H1 (cell line): ENCODE measurements around the gene KCTD16. TPM values are rescaled to one million over a fixed set of nuclear protein-coding genes. Genes with fewer than 3 reads are reported as not detected.

ENCODE experiments used
- CTCF ChIA-PET: fragments of 300-600 bp; sonication (Branson Sonifier 250); formaldehyde crosslinking; loops from one replicate; lab custom pipeline; 2021; ENCODE audit not compliant: partially characterized antibody; lab: Charles Lee
- POLR2A ChIA-PET: fragments of 300-600 bp; sonication (Branson Sonifier 250); formaldehyde crosslinking; loops from one replicate; lab custom pipeline; 2021; ENCODE audit warnings: inconsistent platforms; ENCODE audit not compliant: partially characterized antibody; lab: Charles Lee
- DNase-seq, 2 experiments: peaks; one replicate each; pipeline versions ENCODE4 v3.0.0 to v3.0.0-alpha.2; 2010 to 2022; ENCODE audit warnings: low spot score in 2 of 2, low read depth in 1 of 2, mixed read lengths in 1 of 2
- FAIRE-seq: peaks from 2 replicates; lab custom pipeline; 2011; peaks lifted over from hg19 to GRCh38; lab: Jason Lieb, UNC
- H2AFZ ChIP-seq: 2 replicates; pipeline ENCODE4 v1.8.1; 2012; ENCODE audit warnings: low read length, inconsistent platforms
- H2AK5ac ChIP-seq: 2 replicates; pipeline ENCODE4 v1.6.1; 2013; ENCODE audit warnings: low read depth, low read length
- H2BK120ac ChIP-seq: replicated peaks from 2 replicates; pipeline ENCODE3; 2013; ENCODE audit warnings: low read depth, low read length, inconsistent platforms
- H2BK12ac ChIP-seq: 2 replicates; pipeline ENCODE4 v1.6.1; 2013; ENCODE audit warnings: low read depth, low read length
- H2BK15ac ChIP-seq: 2 replicates; pipeline ENCODE4 v1.6.1; 2013; ENCODE audit warnings: low read length
- H2BK20ac ChIP-seq: 2 replicates; pipeline ENCODE4 v1.6.1; 2013; ENCODE audit warnings: low read length
- H2BK5ac ChIP-seq: 2 replicates; pipeline ENCODE4 v1.6.1; 2013; ENCODE audit warnings: low read depth, low read length
- H3K14ac ChIP-seq: 2 replicates; pipeline ENCODE4 v1.6.1; 2013; ENCODE audit warnings: inconsistent platforms; ENCODE audit not compliant: insufficient read length
- H3K18ac ChIP-seq: 2 replicates; pipeline ENCODE4 v1.6.1; 2013; ENCODE audit warnings: low read length; ENCODE audit errors: extremely low read depth
- H3K23ac ChIP-seq: 2 replicates; pipeline ENCODE4 v1.6.1; 2013; ENCODE audit warnings: inconsistent platforms; ENCODE audit not compliant: insufficient read length
- H3K23me2 ChIP-seq: 2 replicates; pipeline ENCODE4 v1.6.1; 2013; ENCODE audit warnings: low read depth, low read length
- H3K27ac ChIP-seq: 2 replicates; pipeline ENCODE4 v1.6.1; 2011; ENCODE audit warnings: low read depth, low read length, inconsistent platforms
- H3K27me3 ChIP-seq, 4 experiments: replicated peaks in 1 of 4; 1 replicate in 1 of 4; 2 replicates in 3 of 4; pipeline versions ENCODE4 v1.6.1 to v1.8.1; 2011 to 2013; ENCODE audit warnings: low read length in 3 of 4, mild to moderate bottlenecking in 3 of 4, inconsistent platforms in 2 of 4, mixed read lengths in 2 of 4, moderate library complexity in 1 of 4; ENCODE audit not compliant: control insufficient read depth in 3 of 4, insufficient read depth in 3 of 4; ENCODE audit errors: extremely low read depth in 1 of 4
- H3K36me3 ChIP-seq, 4 experiments: 2 replicates each; pipeline versions ENCODE4 v1.6.1 to v1.8.1; 2011 to 2013; ENCODE audit warnings: mild to moderate bottlenecking in 4 of 4, low read length in 3 of 4, moderate library complexity in 2 of 4, control low read depth in 1 of 4, inconsistent platforms in 1 of 4; ENCODE audit not compliant: insufficient read depth in 4 of 4, control insufficient read depth in 2 of 4
- H3K4ac ChIP-seq: replicated peaks from 2 replicates; pipeline ENCODE3; 2013; ENCODE audit warnings: low read length, low read depth, mixed read lengths, inconsistent platforms; ENCODE audit not compliant: insufficient read length
- H3K4me1 ChIP-seq, 4 experiments: replicated peaks in 1 of 4; 1 replicate in 1 of 4; 2 replicates in 3 of 4; pipeline versions ENCODE4 v1.6.1 to v1.8.1; 2011 to 2013; ENCODE audit warnings: low read length in 3 of 4, inconsistent platforms in 2 of 4, mixed read lengths in 1 of 4; ENCODE audit not compliant: insufficient read depth in 4 of 4, control insufficient read depth in 3 of 4
- H3K4me2 ChIP-seq, 2 experiments: 2 replicates each; pipeline versions ENCODE4 v1.6.1 to v1.8.1; 2011 to 2013; ENCODE audit warnings: low read depth in 2 of 2, low read length in 2 of 2, control low read depth in 1 of 2, inconsistent platforms in 1 of 2, mild to moderate bottlenecking in 1 of 2; ENCODE audit not compliant: insufficient read depth in 1 of 2
- H3K4me3 ChIP-seq, 4 experiments: fragments of 200-600, 300-600 bp in 1 of 4; sonication (generic), shearing (Covaris generic), sonication (Bioruptor Twin) in 1 of 4; 2 replicates each; pipeline versions ENCODE4 v1.5.1 to v1.8.1; 2011 to 2016; ENCODE audit warnings: low read length in 4 of 4, low read depth in 3 of 4, control low read depth in 2 of 4, inconsistent platforms in 2 of 4, mild to moderate bottlenecking in 2 of 4, mixed read lengths in 1 of 4, moderate library complexity in 1 of 4; ENCODE audit not compliant: insufficient read depth in 2 of 4; ENCODE audit errors: extremely low read depth in 1 of 4
- H3K56ac ChIP-seq: replicated peaks from 2 replicates; pipeline ENCODE3; 2013; ENCODE audit warnings: low read depth, mild to moderate bottlenecking, mixed read lengths, low read length, inconsistent platforms; ENCODE audit not compliant: insufficient read length
- H3K79me1 ChIP-seq: 2 replicates; pipeline ENCODE4 v1.6.1; 2013; ENCODE audit warnings: low read depth, low read length, control low read depth
- H3K79me2 ChIP-seq, 2 experiments: 2 replicates each; pipeline versions ENCODE4 v1.6.1 to v1.8.1; 2012 to 2013; ENCODE audit warnings: low read length in 2 of 2, mild to moderate bottlenecking in 2 of 2, inconsistent platforms in 1 of 2; ENCODE audit not compliant: insufficient read depth in 2 of 2, control insufficient read depth in 1 of 2
- H3K9ac ChIP-seq, 4 experiments: replicated peaks in 1 of 4; 1 replicate in 1 of 4; 2 replicates in 3 of 4; pipeline versions ENCODE4 v1.6.1 to v1.8.1; 2011 to 2013; ENCODE audit warnings: low read depth in 3 of 4, low read length in 3 of 4, control low read depth in 2 of 4, mild to moderate bottlenecking in 2 of 4, moderate library complexity in 2 of 4, inconsistent platforms in 1 of 4; ENCODE audit errors: extremely low read depth in 1 of 4
- H3K9me3 ChIP-seq, 2 experiments: 2 replicates each; pipeline versions ENCODE4 v1.6.1 to v1.8.1; 2012 to 2013; ENCODE audit warnings: mild to moderate bottlenecking in 2 of 2, moderate library complexity in 2 of 2, control low read depth in 1 of 2, inconsistent platforms in 1 of 2, low read depth in 1 of 2, low read length in 1 of 2, mixed read lengths in 1 of 2; ENCODE audit not compliant: insufficient read depth in 2 of 2
- H4K20me1 ChIP-seq, 2 experiments: replicated peaks in 1 of 2; 2 replicates each; pipeline versions ENCODE3 to v1.8.1; 2011 to 2013; ENCODE audit warnings: inconsistent platforms in 2 of 2, low read length in 2 of 2, mild to moderate bottlenecking in 1 of 2; ENCODE audit not compliant: insufficient read depth in 2 of 2, control insufficient read depth in 1 of 2
- H4K5ac ChIP-seq: 2 replicates; pipeline ENCODE4 v1.6.1; 2013; ENCODE audit warnings: low read length, low read depth, mixed read lengths, inconsistent platforms; ENCODE audit not compliant: insufficient read length
- H4K8ac ChIP-seq: 2 replicates; pipeline ENCODE4 v1.8.0; 2013; ENCODE audit warnings: mild to moderate bottlenecking, moderate library complexity, low read length, inconsistent platforms; ENCODE audit not compliant: insufficient read depth; ENCODE audit errors: extremely low read depth
- H4K91ac ChIP-seq: replicated peaks from 2 replicates; pipeline ENCODE3; 2013; ENCODE audit warnings: low read length, mixed read lengths, inconsistent platforms; ENCODE audit not compliant: insufficient read length
- BRCA1 ChIP-seq: IDR thresholded peaks from 2 replicates; pipeline ENCODE4 v1.6.1; 2012; ENCODE audit warnings: low read depth, low read length, improper control_type of control experiment
- CHD2 ChIP-seq: IDR thresholded peaks from 2 replicates; pipeline ENCODE4 v1.6.1; 2012; ENCODE audit warnings: low read length, improper control_type of control experiment
- EGR1 ChIP-seq: IDR thresholded peaks from 2 replicates; pipeline ENCODE4 v1.6.1; 2011; ENCODE audit warnings: low read depth, low read length, borderline replicate concordance
- GABPA ChIP-seq: IDR thresholded peaks from 2 replicates; pipeline ENCODE4 v1.6.1; 2011; ENCODE audit warnings: mild to moderate bottlenecking, low read length, moderate library complexity, borderline replicate concordance; ENCODE audit not compliant: insufficient read depth
- JUND ChIP-seq: IDR thresholded peaks from 2 replicates; pipeline ENCODE4 v1.6.1; 2011; ENCODE audit warnings: mild to moderate bottlenecking, improper control_type of control experiment, low read length
- KDM5A ChIP-seq: fragments of 200-600 bp; IDR thresholded peaks from 2 replicates; pipeline ENCODE4 v1.7.1; 2012; ENCODE audit warnings: mild to moderate bottlenecking, low read length, inconsistent platforms, mixed read lengths
- MAFK ChIP-seq: IDR thresholded peaks from 2 replicates; pipeline ENCODE4 v1.6.1; 2012; ENCODE audit warnings: low read depth, mild to moderate bottlenecking, improper control_type of control experiment, low read length
- NANOG ChIP-seq: IDR thresholded peaks from 2 replicates; pipeline ENCODE4 v1.6.1; 2011; ENCODE audit warnings: low read length, low read depth, mild to moderate bottlenecking, inconsistent platforms; ENCODE audit not compliant: insufficient read depth, poor library complexity, severe bottlenecking
- NRF1 ChIP-seq: IDR thresholded peaks from 2 replicates; pipeline ENCODE4 v1.6.1; 2011; ENCODE audit warnings: mild to moderate bottlenecking, low read depth, low read length, improper control_type of control experiment
- POLR2A ChIP-seq, 2 experiments: IDR thresholded peaks; 1 replicate in 1 of 2; 2 replicates in 1 of 2; pipeline ENCODE4 v1.6.1; 2011; ENCODE audit warnings: low read depth in 2 of 2, low read length in 2 of 2, mild to moderate bottlenecking in 2 of 2; ENCODE audit errors: control extremely low read depth in 1 of 2
- TAF1 ChIP-seq: IDR thresholded peaks from 2 replicates; pipeline ENCODE4 v1.6.1; 2011; ENCODE audit warnings: mild to moderate bottlenecking, low read depth, low read length
- TEAD4 ChIP-seq: IDR thresholded peaks from 2 replicates; pipeline ENCODE4 v1.6.1; 2012; ENCODE audit warnings: low read depth, low read length, inconsistent platforms, mixed read lengths
- WGBS, 2 experiments: shearing (Covaris generic) in 1 of 2; methylation state at CpG; one replicate each; pipeline versions ENCODE4 v1.1.6 to v1.1.7; 2013 to 2015; ENCODE audit warnings: low lambda C conversion rate in 2 of 2, mixed read lengths in 2 of 2, inconsistent platforms in 1 of 2, low coverage in 1 of 2, missing lambda C conversion rate in 1 of 2; ENCODE audit not compliant: insufficient replicate concordance in 2 of 2, insufficient coverage in 1 of 2, insufficient read length in 1 of 2; ENCODE audit errors: extremely low coverage in 1 of 2, missing lambda C conversion rate in 1 of 2; 5-methylcytosine and 5-hydroxymethylcytosine counted together
- polyA plus RNA-seq, 7 experiments: library from polyadenylated mRNA; depleted of rRNA in 3 of 7; stranded (reverse) in 5 of 7; unstranded in 2 of 7; fragments of >200 nt in 5 of 7; fragments of 200-250 nt in 2 of 7; gene quantifications; 1 replicate in 5 of 7; 2 replicates in 1 of 7; 4 replicates in 1 of 7; pipeline versions ENCODE4 v1.2.1 to v1.2.3, GENCODE V29; 2011 to 2013; ENCODE audit warnings: missing spikeins in 2 of 7, mixed read lengths in 2 of 7
- total RNA-seq: library from RNA; stranded (reverse); fragmentation: NEBNext Ultra II Directional; extraction: Animal tissue kit (Norgen Biotek cat#: 25700); gene quantifications from 2 replicates; pipeline ENCODE4 v1.2.1, GENCODE V29; 2021
- TF ChIP-seq, protein P1 (sequence below): IDR thresholded peaks from 2 replicates; pipeline ENCODE4 v1.6.1; 2011; ENCODE audit warnings: low read length, improper control_type of control experiment

Gene KCTD16
- total and polyA plus RNA-seq, 2 of the 8 experiments (the other 6 are each of a cell fraction or from before 2014, with no cell fraction given): 0.03 to 0.24 TPM

DNA sequence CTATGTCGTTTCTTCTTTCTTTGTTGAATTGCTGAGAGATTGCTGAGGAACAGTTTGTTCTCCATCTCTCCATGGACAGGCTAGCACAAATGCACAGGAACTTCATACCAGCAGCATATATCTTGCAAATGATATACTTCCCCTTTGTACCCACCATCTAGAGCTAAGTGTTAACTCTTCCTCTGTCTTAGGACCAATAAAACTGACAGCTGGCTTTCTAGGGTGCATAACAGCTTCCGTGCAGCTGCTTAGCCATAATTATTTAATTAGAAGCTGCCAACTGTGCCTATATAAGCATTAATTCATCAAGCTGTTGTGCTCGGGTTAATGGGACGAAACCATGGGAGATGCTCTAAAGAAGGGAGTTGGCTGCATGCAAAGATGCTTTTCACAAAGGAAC is 38.7 kb downstream of the KCTD16 start:
- no peaks in the 10 kb centered on the region for H3K79me1 ChIP-seq
- H3K23ac ChIP-seq: no peak overlapping the region
- H2BK15ac ChIP-seq: no peak overlapping the region
- no peak overlapping the region for H2BK20ac ChIP-seq
- no peak overlapping the region for H3K9ac ChIP-seq
- H3K79me2 ChIP-seq: no peaks in the 10 kb centered on the region
- no peaks in the 10 kb centered on the region for H3K9me3 ChIP-seq
- no peak overlapping the region for H3K27ac ChIP-seq
- CTCF ChIA-PET: interaction anchor here (0.7 to 7.0 kb wide), 4 partner anchors 16 to 194 kb away, joined by 3 to 71 read pairs (median 4); no protein-coding TSS in a partner anchor
- no peak overlapping the region for H2BK5ac ChIP-seq
- DNase-seq (no peak), FAIRE-seq (no peak)
- TF ChIP-seq EGR1 (no peak), TEAD4 (no peak), JUND (no peak), TAF1 (no peak), CHD2 (no peak), BRCA1 (no peak), POLR2A (IDR thresholded peaks at IDR 0.05; ENCODE audit: control extremely low read depth in 1 of 2, low read depth in 2 of 2, low read length in 2 of 2) (no peak), GABPA (no peak), NRF1 (no peak), NANOG (no peak), MAFK (no peak), KDM5A (no peak)
- TF ChIP-seq, protein P1, sequence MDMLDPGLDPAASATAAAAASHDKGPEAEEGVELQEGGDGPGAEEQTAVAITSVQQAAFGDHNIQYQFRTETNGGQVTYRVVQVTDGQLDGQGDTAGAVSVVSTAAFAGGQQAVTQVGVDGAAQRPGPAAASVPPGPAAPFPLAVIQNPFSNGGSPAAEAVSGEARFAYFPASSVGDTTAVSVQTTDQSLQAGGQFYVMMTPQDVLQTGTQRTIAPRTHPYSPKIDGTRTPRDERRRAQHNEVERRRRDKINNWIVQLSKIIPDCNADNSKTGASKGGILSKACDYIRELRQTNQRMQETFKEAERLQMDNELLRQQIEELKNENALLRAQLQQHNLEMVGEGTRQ: no peak
- peaks cover 0 to 3% (median under 1%) of the 10 kb centered on the region in 4 experiments; a peak in 3 of 7 replicates for H3K4me1 ChIP-seq
- no peak overlapping the region for H2AK5ac ChIP-seq
- no peak overlapping the region for H2AFZ ChIP-seq
- H3K27me3 ChIP-seq: peaks cover 0 to 9% (median 3%) of the 10 kb centered on the region in 4 experiments; a peak in 3 of 7 replicates
- H3K56ac ChIP-seq: no peak overlapping the region
- H3K36me3 ChIP-seq: no peaks in the 10 kb centered on the region
- no peak overlapping the region for H2BK120ac ChIP-seq
- H3K4me2 ChIP-seq: no peak overlapping the region
- no peak overlapping the region for H3K18ac ChIP-seq
- no peaks in the 10 kb centered on the region for H4K20me1 ChIP-seq
- no peak overlapping the region for H4K91ac ChIP-seq
- 0 out of 2 replicates have a peak, but pooled peaks cover 4% of the 10 kb centered on the region for H3K23me2 ChIP-seq
- H3K14ac ChIP-seq: no peak overlapping the region
- no peak overlapping the region for H4K8ac ChIP-seq
- POLR2A ChIA-PET: no interaction called here
- H4K5ac ChIP-seq: no peak overlapping the region
- no peak overlapping the region for H3K4ac ChIP-seq
- WGBS, 2 experiments: 89% methylated on average over 4 of the region's 4 CpGs; no CpG with 5 or more reads in 1 of the 2 experiments
- no peak overlapping the region for H3K4me3 ChIP-seq
- H2BK12ac ChIP-seq: no peak overlapping the region
